ENCODE measurements around the gene PPM1H. TPM values are rescaled to one million over a fixed set of nuclear protein-coding genes. Genes with fewer than 3 reads are reported as not detected.

PPM1H gene
- total RNA-seq, 4 donors from 2014 or later: 1.5 to 2.7 (median 2.3) TPM

DNA sequence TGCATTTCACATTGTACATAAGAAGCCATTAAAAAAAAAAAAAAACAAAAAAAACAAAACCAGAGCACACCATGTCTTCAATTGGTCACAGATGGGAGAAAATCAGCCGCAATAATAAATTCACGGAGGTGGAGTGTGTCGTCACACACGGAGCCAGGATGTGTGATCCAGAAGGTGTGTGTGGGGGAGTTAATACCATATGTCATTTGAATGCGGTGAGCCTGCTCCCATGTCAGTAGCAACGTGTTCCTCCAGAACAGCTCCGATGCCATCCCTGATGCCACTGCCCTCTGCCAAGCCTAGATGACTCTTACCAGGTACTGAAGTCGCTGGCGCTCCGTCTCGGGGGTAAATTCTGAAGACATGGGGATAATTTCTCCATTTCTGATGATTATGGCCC lies 197.8 kb downstream of the PPM1H start:
- TF ChIP-seq, protein P1, sequence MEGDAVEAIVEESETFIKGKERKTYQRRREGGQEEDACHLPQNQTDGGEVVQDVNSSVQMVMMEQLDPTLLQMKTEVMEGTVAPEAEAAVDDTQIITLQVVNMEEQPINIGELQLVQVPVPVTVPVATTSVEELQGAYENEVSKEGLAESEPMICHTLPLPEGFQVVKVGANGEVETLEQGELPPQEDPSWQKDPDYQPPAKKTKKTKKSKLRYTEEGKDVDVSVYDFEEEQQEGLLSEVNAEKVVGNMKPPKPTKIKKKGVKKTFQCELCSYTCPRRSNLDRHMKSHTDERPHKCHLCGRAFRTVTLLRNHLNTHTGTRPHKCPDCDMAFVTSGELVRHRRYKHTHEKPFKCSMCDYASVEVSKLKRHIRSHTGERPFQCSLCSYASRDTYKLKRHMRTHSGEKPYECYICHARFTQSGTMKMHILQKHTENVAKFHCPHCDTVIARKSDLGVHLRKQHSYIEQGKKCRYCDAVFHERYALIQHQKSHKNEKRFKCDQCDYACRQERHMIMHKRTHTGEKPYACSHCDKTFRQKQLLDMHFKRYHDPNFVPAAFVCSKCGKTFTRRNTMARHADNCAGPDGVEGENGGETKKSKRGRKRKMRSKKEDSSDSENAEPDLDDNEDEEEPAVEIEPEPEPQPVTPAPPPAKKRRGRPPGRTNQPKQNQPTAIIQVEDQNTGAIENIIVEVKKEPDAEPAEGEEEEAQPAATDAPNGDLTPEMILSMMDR (IDR thresholded peaks at IDR 0.05; ENCODE audit: low read depth): no peak

DNA sequence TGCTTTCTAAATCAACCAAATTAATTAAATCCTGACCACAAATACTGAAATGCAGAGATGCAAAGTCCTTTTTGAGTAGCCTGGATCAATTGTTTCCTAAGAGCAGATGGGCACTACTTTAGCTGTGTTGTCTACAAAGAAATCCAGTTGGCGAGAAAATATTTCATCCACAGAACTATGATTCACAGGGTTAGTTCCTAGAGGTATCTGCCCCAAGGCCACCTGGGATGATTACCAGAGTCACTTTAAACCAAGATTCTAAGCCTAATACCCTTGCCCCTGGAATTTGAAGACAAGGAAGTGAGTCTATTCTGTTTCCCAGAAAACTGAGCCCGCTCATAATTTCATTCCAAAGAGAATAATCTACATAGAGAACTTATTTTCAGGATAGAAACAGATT lies 198.4 kb downstream of the PPM1H start:
- TF ChIP-seq, protein P1 (IDR thresholded peaks at IDR 0.05; ENCODE audit: low read depth): no peak

DNA sequence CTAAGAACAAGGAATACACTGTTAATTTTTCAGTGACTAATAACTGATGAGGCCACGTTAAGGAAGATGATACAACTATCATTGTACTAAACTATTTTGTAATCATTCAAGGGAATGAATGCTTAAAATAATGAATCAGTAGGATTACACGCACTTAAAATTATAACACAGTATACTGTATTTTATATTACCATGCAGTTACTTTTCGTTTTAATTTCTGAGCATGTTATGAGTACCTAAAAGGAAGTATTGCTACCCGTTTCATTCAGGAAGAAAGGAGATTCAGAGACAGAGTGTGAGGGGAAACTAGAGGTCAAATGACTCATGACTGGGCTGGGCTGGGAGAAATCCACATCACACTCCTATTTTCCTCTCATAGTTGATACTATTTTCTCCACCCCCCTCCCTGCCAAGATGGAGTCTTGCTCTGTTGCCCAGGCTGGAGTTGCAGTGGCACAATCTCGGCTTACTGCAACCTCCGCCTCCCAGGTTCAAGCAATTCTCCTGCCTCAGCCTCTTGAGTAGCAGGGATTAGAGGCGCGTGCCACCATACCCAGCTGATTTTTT lies 202.0 kb downstream of the PPM1H start:
- TF ChIP-seq, protein P1 (IDR thresholded peaks at IDR 0.05; ENCODE audit: low read depth): no peak

DNA sequence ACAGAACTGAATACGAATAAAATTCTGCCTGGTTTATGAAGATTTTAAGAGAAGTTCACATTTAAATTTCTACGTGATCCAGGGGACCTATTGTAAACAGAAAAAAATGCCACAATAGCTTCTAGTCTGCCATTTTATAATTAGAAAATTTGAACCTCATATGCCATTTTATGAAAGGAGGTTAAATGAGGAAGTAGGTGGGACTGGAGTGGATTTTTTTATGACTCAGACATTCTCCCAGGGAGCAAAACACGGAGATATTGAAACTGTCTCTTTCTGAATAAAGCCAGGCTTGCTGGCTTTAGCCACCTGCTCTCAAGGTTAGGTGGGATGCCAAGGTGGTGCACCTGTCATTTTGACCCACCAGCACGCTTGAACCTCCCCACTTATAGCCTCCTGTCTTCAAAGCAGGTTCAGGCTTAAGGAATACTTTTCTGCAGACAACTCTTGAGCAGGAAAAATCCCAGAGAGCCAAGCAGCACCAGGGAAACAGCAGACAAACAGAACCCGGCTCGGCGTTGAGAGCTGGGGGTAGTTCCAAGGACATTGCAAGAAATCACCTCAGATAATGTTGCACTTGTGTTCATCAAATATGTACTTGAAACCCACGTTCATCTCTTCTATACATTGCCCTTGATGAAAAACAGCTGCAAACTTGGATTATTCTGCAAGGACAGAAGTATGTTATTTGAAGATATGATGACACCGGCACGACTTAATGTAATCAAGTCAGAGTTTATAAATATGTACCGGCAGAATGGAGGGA lies 203.7 kb downstream of the PPM1H start:
- TF ChIP-seq, protein P1 (IDR thresholded peaks at IDR 0.05; ENCODE audit: low read depth): no peak

DNA sequence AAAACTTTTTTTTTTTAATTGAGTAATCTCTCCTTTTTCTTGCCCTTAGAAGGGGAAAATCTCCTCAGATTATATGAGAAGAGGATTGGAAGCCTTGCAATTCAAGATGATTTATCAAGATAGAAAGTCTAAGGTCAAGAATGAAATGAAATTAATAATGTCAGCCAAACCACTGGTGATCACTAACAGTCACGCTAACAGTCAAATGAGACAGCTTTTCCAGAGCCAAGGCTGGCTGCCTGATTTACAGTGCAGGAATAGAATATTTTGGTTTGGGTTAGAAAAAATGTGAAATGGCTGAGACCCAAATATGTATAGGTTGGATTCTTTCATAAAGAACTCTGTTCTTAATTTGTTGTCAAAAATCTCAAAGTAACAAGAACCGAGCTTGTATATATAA lies 204.3 kb downstream of the PPM1H start:
- TF ChIP-seq, protein P1 (IDR thresholded peaks at IDR 0.05; ENCODE audit: low read depth): no peak

DNA sequence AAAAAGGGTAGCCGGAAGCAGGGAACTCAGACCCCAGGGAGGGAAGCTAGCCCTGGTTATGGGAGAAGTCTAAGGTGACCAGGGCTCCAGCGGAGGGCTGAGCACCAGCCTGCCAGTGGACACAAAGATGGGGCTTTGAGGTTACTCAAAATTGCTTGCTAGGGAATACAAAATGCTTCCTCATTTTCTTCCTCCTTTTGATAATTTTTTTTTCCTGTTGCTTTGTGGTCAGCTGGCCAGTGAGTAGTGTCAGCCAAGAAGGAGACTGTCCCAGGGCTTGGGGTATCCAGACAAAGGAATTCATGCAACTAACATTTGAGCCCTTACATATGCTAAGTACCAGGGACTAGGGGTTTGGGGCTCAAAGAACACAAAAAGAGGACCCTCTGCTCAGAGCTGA lies 206.2 kb downstream of the PPM1H start:
- TF ChIP-seq, protein P1 (IDR thresholded peaks at IDR 0.05; ENCODE audit: low read depth): no peak

DNA sequence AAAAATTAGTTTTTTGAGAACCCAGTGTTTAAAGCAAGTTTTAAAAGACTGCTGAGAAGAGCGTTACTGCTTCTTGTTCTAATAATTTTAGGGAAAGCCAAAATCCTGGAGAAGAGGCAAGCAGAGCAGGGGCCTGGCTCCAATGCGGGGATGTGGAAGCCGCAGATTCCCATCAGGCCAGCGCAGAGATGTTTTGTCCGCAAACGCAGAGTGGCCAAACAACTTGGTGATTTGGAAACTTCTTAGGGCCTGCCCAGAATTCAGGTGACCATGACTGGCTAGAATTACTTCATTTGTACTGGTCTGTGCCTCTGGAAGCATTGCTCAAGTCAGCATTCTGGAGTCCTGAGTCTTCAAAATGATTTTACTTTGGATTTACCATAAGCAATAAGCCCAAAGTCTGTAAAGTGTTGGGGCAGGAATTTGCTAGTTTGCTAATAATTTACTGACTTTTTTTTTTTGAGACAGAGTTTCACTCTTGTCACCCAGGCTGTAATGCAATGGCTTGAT lies 208.4 kb downstream of the PPM1H start:
- TF ChIP-seq, protein P1 (IDR thresholded peaks at IDR 0.05; ENCODE audit: low read depth): no peak

Data from subcutaneous adipose tissue (tissue), 4 donors.